ENCODE measurements around the gene KLHL20. TPM values are rescaled to one million over a fixed set of nuclear protein-coding genes. Genes with fewer than 3 reads are reported as not detected.
"Not testable (repeated sequence)": the region's sequence is repeated elsewhere in the genome, so short reads cannot be mapped to it uniquely, and the experiment has no call there.

Gene KLHL20
- total and polyA plus RNA-seq, 7 experiments from 2014 or later: 25.5 to 40.9 (median 28.4) TPM

DNA sequence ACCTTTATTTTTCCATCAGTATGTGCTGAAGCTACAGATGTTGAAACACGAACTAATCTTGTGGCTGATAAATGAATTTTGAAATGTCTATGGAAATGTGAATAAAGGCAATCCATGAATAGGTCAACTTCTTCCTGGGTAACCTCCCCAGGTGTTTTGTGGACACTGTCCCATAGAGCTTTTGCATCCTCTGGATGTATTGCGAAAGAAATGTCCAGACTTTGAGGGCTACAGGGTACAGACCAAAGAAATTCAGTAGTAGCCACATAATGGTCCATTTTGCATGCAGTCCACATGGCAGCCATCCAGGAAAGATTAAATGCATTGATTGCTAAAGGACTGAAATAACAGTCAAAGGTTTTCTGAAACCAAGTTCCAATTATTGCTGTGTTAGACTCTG is 88.2 kb downstream of the KLHL20 start:
- Histone ChIP-seq H3K4me1 (ENCODE audit: control insufficient read depth in 2 of 2, insufficient read depth in 2 of 2, low read length in 2 of 2) (no peaks in the 10 kb centered on the region), H3K27me3 (ENCODE audit: control insufficient read depth in 2 of 2, insufficient read depth in 2 of 2, low read length in 2 of 2) (no peaks in the 10 kb centered on the region), H3K36me3 (ENCODE audit: control insufficient read depth in 2 of 3, insufficient read depth in 3 of 3, low read length in 3 of 3) (peaks cover 0 to 13% (median 3%) of the 10 kb centered on the region in 3 experiments), H3K9me3 (ENCODE audit: control insufficient read depth in 2 of 3, low read length in 3 of 3) (no peaks in the 10 kb centered on the region), H3K4me3 (ENCODE audit: low read length) (no peak overlapping the region), H3K27ac (ENCODE audit: low read depth, low read length) (no peak overlapping the region)
- Mint-ChIP-seq H3K9me3 (no peaks in the 10 kb centered on the region), H3K4me1 (no peaks in the 10 kb centered on the region), H3K36me3 (peaks cover 8 to 41% (median 18%) of the 10 kb centered on the region in 5 donors), H3K27ac (no peak overlapping the region), H3K4me3 (no peak overlapping the region), H3K27me3 (no peaks in the 10 kb centered on the region)
- ATAC-seq (no peak), DNase-seq (no peak)
- ChIA-PET POLR2A (no interaction called here), CTCF (interaction anchor here (0.6 kb wide), 1 partner anchor 360 kb away, joined by 3 read pairs; no protein-coding TSS in a partner anchor)
- intact Hi-C loops (cut with micrococcal nuclease): no loop called here

- H3K27ac ChIP-seq (ENCODE audit: low read depth, low read length); DNase-seq; H3K9me3 Mint-ChIP-seq; H3K9me3 ChIP-seq (ENCODE audit: control insufficient read depth in 2 of 3, low read length in 3 of 3); POLR2A ChIA-PET; intact Hi-C loops (cut with micrococcal nuclease); H3K4me1 ChIP-seq (ENCODE audit: control insufficient read depth in 2 of 2, insufficient read depth in 2 of 2, low read length in 2 of 2); CTCF ChIA-PET; H3K4me3 ChIP-seq (ENCODE audit: low read length); H3K27me3 Mint-ChIP-seq; ATAC-seq; H3K27me3 ChIP-seq (ENCODE audit: control insufficient read depth in 2 of 2, insufficient read depth in 2 of 2, low read length in 2 of 2); H3K4me3 Mint-ChIP-seq; H3K27ac Mint-ChIP-seq: not testable (repeated sequence)
- H3K36me3 Mint-ChIP-seq: peaks cover 7 to 65% (median 32%) of the 10 kb centered on the region in 5 donors
- H3K36me3 ChIP-seq (ENCODE audit: control insufficient read depth in 2 of 3, insufficient read depth in 3 of 3, low read length in 3 of 3): peaks cover 0 to 10% (median 0%) of the 10 kb centered on the region in 3 experiments
- peaks cover 16 to 42% (median 28%) of the 10 kb centered on the region in 7 donors for H3K4me1 Mint-ChIP-seq
Measured at GRCh38 chr1:173813654-173814053, 98.9 kb downstream of the KLHL20 start.

DNA sequence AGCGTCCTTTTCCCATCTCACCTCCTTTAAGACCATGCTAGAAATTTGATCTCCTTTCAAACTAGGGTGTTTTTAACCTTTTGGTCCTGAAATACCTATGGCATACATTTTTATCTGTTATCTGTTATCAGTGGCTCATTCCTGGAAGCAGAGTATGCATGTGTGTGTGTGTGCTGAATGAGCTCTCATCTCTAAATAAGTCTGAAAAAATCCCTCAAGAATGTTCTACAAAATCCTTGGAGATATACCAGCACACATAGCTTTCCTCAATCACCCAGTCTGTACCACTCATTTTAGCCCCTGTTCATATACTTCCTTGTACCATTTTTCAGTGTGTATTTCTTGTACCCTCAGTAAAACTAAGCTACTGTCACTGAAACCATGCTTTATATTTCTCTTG is 103.7 kb downstream of the KLHL20 start:
- ChIA-PET POLR2A (interaction anchor here (1.6 kb wide), 1 partner anchor 50 kb away, joined by 3 read pairs; the partner anchor contains the start of genes GAS5 and ZBTB37), CTCF (interaction anchor here (1.5 kb wide), 1 partner anchor 389 kb away, joined by 4 read pairs; no protein-coding TSS in a partner anchor)
- peaks cover 6 to 7% of the 10 kb centered on the region in 2 donors for H3K4me1 ChIP-seq (ENCODE audit: control insufficient read depth in 2 of 2, insufficient read depth in 2 of 2, low read length in 2 of 2)
- no peak overlapping the region for H3K27ac ChIP-seq (ENCODE audit: low read depth, low read length)
- no peaks in the 10 kb centered on the region for H3K36me3 ChIP-seq (ENCODE audit: control insufficient read depth in 2 of 3, insufficient read depth in 3 of 3, low read length in 3 of 3)
- Mint-ChIP-seq H3K9me3 (no peaks in the 10 kb centered on the region), H3K27me3 (no peaks in the 10 kb centered on the region), H3K4me1 (peaks cover 28 to 61% (median 45%) of the 10 kb centered on the region in 7 donors), H3K27ac (peak overlapping the region in 1 of 9 donors; percentile 21), H3K36me3 (peaks cover 0 to 52% (median 13%) of the 10 kb centered on the region in 5 donors), H3K4me3 (no peak overlapping the region)
- H3K9me3 ChIP-seq (ENCODE audit: control insufficient read depth in 2 of 3, low read length in 3 of 3): no peaks in the 10 kb centered on the region
- no peak overlapping the region for H3K4me3 ChIP-seq (ENCODE audit: low read length)
- no peak for ATAC-seq
- no peaks in the 10 kb centered on the region for H3K27me3 ChIP-seq (ENCODE audit: control insufficient read depth in 2 of 2, insufficient read depth in 2 of 2, low read length in 2 of 2)
- DNase-seq: no peak
- intact Hi-C loops (cut with micrococcal nuclease): no loop called here

- intact Hi-C loops (cut with micrococcal nuclease): loop anchor here in 1 of 2 donors (5.0 to 10.0 kb wide), 3 partner anchors 614 to 1059 kb away; partner anchors contain the start of gene TNFSF4
- peaks cover 31 to 58% (median 45%) of the 10 kb centered on the region in 7 donors for H3K4me1 Mint-ChIP-seq
- no peaks in the 10 kb centered on the region for H3K9me3 Mint-ChIP-seq
- Histone ChIP-seq H3K27me3 (ENCODE audit: control insufficient read depth in 2 of 2, insufficient read depth in 2 of 2, low read length in 2 of 2) (no peaks in the 10 kb centered on the region), H3K4me1 (ENCODE audit: control insufficient read depth in 2 of 2, insufficient read depth in 2 of 2, low read length in 2 of 2) (peaks cover 10 to 14% of the 10 kb centered on the region in 2 donors), H3K27ac (ENCODE audit: low read depth, low read length) (no peak overlapping the region), H3K9me3 (ENCODE audit: control insufficient read depth in 2 of 3, low read length in 3 of 3) (no peaks in the 10 kb centered on the region), H3K4me3 (ENCODE audit: low read length) (no peak overlapping the region), H3K36me3 (ENCODE audit: control insufficient read depth in 2 of 3, insufficient read depth in 3 of 3, low read length in 3 of 3) (peaks cover 0 to 10% (median 0%) of the 10 kb centered on the region in 3 experiments)
- DNase-seq: no peak
- H3K27ac Mint-ChIP-seq: no peak overlapping the region
- H3K27me3 Mint-ChIP-seq: no peaks in the 10 kb centered on the region
- POLR2A ChIA-PET: interaction anchor here (0.6 kb wide), 1 partner anchor 39 kb away, joined by 3 read pairs; no protein-coding TSS in a partner anchor
- no peak for ATAC-seq
- CTCF ChIA-PET: no interaction called here
- peaks cover 0 to 30% (median 9%) of the 10 kb centered on the region in 5 donors for H3K36me3 Mint-ChIP-seq
- no peak overlapping the region for H3K4me3 Mint-ChIP-seq
Measured at GRCh38 chr1:173821680-173822079, 106.9 kb downstream of the KLHL20 start.

- no peaks in the 10 kb centered on the region for H3K9me3 ChIP-seq (ENCODE audit: control insufficient read depth in 2 of 3, low read length in 3 of 3)
- Mint-ChIP-seq H3K27me3 (no peaks in the 10 kb centered on the region), H3K9me3 (no peaks in the 10 kb centered on the region), H3K27ac (peak overlapping the region; percentile 91 to 98 (median 96)), H3K4me1 (peaks cover 31 to 68% (median 49%) of the 10 kb centered on the region in 7 donors), H3K4me3 (peak overlapping the region; percentile 87 to 99 (median 94)), H3K36me3 (peaks cover 0 to 16% (median under 1%) of the 10 kb centered on the region in 5 donors)
- peaks cover 10 to 14% of the 10 kb centered on the region in 2 donors for H3K4me1 ChIP-seq (ENCODE audit: control insufficient read depth in 2 of 2, insufficient read depth in 2 of 2, low read length in 2 of 2)
- intact Hi-C loops (cut with micrococcal nuclease): loop anchor here (1.0 to 10.0 kb wide), 18 partner anchors 44 to 1292 kb away; partner anchors contain the start of genes MRPS14 (in 2 of the 2), RABGAP1L (in 2 of the 2), RC3H1 (in 2 of the 2) and ZBTB37 (in 2 of the 2)
- peak overlapping the region; percentile 80 for H3K27ac ChIP-seq (ENCODE audit: low read depth, low read length)
- H3K27me3 ChIP-seq (ENCODE audit: control insufficient read depth in 2 of 2, insufficient read depth in 2 of 2, low read length in 2 of 2): no peaks in the 10 kb centered on the region
- ATAC-seq (peak; percentile 15), DNase-seq (peak in 2 of 9 donors; percentile 0 to 4)
- CTCF ChIA-PET: interaction anchor here (0.5 to 4.3 kb wide), 6 partner anchors 221 to 1080 kb away, joined by 3 to 36 read pairs (median 4); partner anchors contain the start of gene PRDX6
- H3K4me3 ChIP-seq (ENCODE audit: low read length): peak overlapping the region; percentile 99
- H3K36me3 ChIP-seq (ENCODE audit: control insufficient read depth in 2 of 3, insufficient read depth in 3 of 3, low read length in 3 of 3): peaks cover 0 to 10% (median 0%) of the 10 kb centered on the region in 3 experiments
- POLR2A ChIA-PET: interaction anchor here (0.6 to 2.6 kb wide), 10 partner anchors 42 to 1139 kb away, joined by 3 to 28 read pairs (median 6); partner anchors contain the start of genes GAS5, KLHL20, PRDX6 and RC3H1
Measured at GRCh38 chr1:173823781-173824314, 109.1 kb downstream of the KLHL20 start.

- peaks cover 32 to 68% (median 50%) of the 10 kb centered on the region in 7 donors for H3K4me1 Mint-ChIP-seq
- CTCF ChIA-PET: interaction anchor here (0.5 to 4.3 kb wide), 7 partner anchors 221 to 1081 kb away, joined by 3 to 36 read pairs (median 4); partner anchors contain the start of gene PRDX6
- peaks cover 0 to 17% (median 3%) of the 10 kb centered on the region in 5 donors for H3K36me3 Mint-ChIP-seq
Measured at GRCh38 chr1:173824315-173825081, 109.7 kb downstream of the KLHL20 start, which contains the start of the genes CENPL and DARS2. Gene CENPL (minus strand): TSS chr1:173824883. CDS start chr1:173811299, 13,584 bp downstream. Gene DARS2 (plus strand): TSS chr1:173824673. CDS start chr1:173825230, 557 bp downstream.

More at GRCh38 chr1:173824315-173825081, 109.7 kb downstream of the KLHL20 start, which contains the start of the genes CENPL and DARS2:
- ATAC-seq: peak; percentile 94
- H3K27me3 Mint-ChIP-seq: no peaks in the 10 kb centered on the region
- H3K27ac Mint-ChIP-seq: peak within 1 kb of the TSS; percentile 91 to 98 (median 96)
- no peaks in the 10 kb centered on the region for H3K9me3 Mint-ChIP-seq
- H3K4me3 ChIP-seq (ENCODE audit: low read length): peak within 1 kb of the TSS; percentile 99
- peak; percentile 67 to 93 (median 91) for DNase-seq
- H3K9me3 ChIP-seq (ENCODE audit: control insufficient read depth in 2 of 3, low read length in 3 of 3): no peaks in the 10 kb centered on the region
- peak within 1 kb of the TSS; percentile 87 to 99 (median 94) for H3K4me3 Mint-ChIP-seq
- POLR2A ChIA-PET: interaction anchor here (0.6 to 2.6 kb wide), 14 partner anchors 39 to 1466 kb away, joined by 3 to 28 read pairs (median 4); partner anchors contain the start of genes GAS5, KLHL20, PRDX6 and RC3H1
- H3K36me3 ChIP-seq (ENCODE audit: control insufficient read depth in 2 of 3, insufficient read depth in 3 of 3, low read length in 3 of 3): peaks cover 0 to 10% (median 0%) of the 10 kb centered on the region in 3 experiments
- intact Hi-C loops (cut with micrococcal nuclease): loop anchor here (1.0 to 10.0 kb wide), 18 partner anchors 44 to 1292 kb away; partner anchors contain the start of genes MRPS14 (in 2 of the 2), RABGAP1L (in 2 of the 2), RC3H1 (in 2 of the 2) and ZBTB37 (in 2 of the 2)
- H3K4me1 ChIP-seq (ENCODE audit: control insufficient read depth in 2 of 2, insufficient read depth in 2 of 2, low read length in 2 of 2): peaks cover 10 to 14% of the 10 kb centered on the region in 2 donors
- peak within 1 kb of the TSS; percentile 80 for H3K27ac ChIP-seq (ENCODE audit: low read depth, low read length)
- H3K27me3 ChIP-seq (ENCODE audit: control insufficient read depth in 2 of 2, insufficient read depth in 2 of 2, low read length in 2 of 2): no peaks in the 10 kb centered on the region
